ENCODE measurements around the gene SIAH1.
"Not testable (repeated sequence)": the region's sequence is repeated elsewhere in the genome, so short reads cannot be mapped to it uniquely, and the experiment has no call there.

SIAH1 gene

GRCh38 chr16:48335961-48336360 lies 49.3 kb downstream of the SIAH1 start:
- no peak for DNase-seq (ENCODE audit: low read depth in 3 of 3, low spot score in 1 of 3)

GRCh38 chr16:48334325-48334724 lies 50.9 kb downstream of the SIAH1 start:
- no peak for DNase-seq (ENCODE audit: low read depth in 3 of 3, low spot score in 1 of 3)

- DNase-seq (ENCODE audit: low read depth in 3 of 3, low spot score in 1 of 3), result no peak
These were observed 52.2 kb downstream of the SIAH1 start for GRCh38 chr16:48332978-48333377.

GRCh38 chr16:48330841-48331192 lies 54.4 kb downstream of the SIAH1 start:
- no peak for DNase-seq (ENCODE audit: low read depth in 3 of 3, low spot score in 1 of 3)

- DNase-seq (ENCODE audit: low read depth in 3 of 3, low spot score in 1 of 3), result no peak
These were observed 54.9 kb downstream of the SIAH1 start for GRCh38 chr16:48330189-48330840.

GRCh38 chr16:48329138-48329537 lies 56.1 kb downstream of the SIAH1 start:
- DNase-seq (ENCODE audit: low read depth in 3 of 3, low spot score in 1 of 3), result no peak

- no peak for DNase-seq (ENCODE audit: low read depth in 3 of 3, low spot score in 1 of 3)
These were observed 58.3 kb downstream of the SIAH1 start for GRCh38 chr16:48326915-48327314.

- DNase-seq (ENCODE audit: low read depth in 3 of 3, low spot score in 1 of 3), result no peak
These were observed 61.1 kb downstream of the SIAH1 start for GRCh38 chr16:48323783-48324775.

- no peak for DNase-seq (ENCODE audit: low read depth in 3 of 3, low spot score in 1 of 3)
These were observed 63.7 kb downstream of the SIAH1 start for GRCh38 chr16:48321317-48322036.

GRCh38 chr16:48318630-48319029 lies 66.6 kb downstream of the SIAH1 start:
- DNase-seq (ENCODE audit: low read depth in 3 of 3, low spot score in 1 of 3), result peak in 2 of 3 donors; percentile 1 to 2

GRCh38 chr16:48317614-48318315 lies 67.4 kb downstream of the SIAH1 start:
- no peak for DNase-seq (ENCODE audit: low read depth in 3 of 3, low spot score in 1 of 3)

- no peak for DNase-seq (ENCODE audit: low read depth in 3 of 3, low spot score in 1 of 3)
These were observed 68.2 kb downstream of the SIAH1 start for GRCh38 chr16:48317026-48317425.

GRCh38 chr16:48313905-48314304 lies 71.3 kb downstream of the SIAH1 start:
- not testable (repeated sequence) for DNase-seq (ENCODE audit: low read depth in 3 of 3, low spot score in 1 of 3)

- DNase-seq (ENCODE audit: low read depth in 3 of 3, low spot score in 1 of 3), result no peak
These were observed 74.1 kb downstream of the SIAH1 start for GRCh38 chr16:48310908-48311641.
